ENCODE measurements around the gene MED20.

DNA sequence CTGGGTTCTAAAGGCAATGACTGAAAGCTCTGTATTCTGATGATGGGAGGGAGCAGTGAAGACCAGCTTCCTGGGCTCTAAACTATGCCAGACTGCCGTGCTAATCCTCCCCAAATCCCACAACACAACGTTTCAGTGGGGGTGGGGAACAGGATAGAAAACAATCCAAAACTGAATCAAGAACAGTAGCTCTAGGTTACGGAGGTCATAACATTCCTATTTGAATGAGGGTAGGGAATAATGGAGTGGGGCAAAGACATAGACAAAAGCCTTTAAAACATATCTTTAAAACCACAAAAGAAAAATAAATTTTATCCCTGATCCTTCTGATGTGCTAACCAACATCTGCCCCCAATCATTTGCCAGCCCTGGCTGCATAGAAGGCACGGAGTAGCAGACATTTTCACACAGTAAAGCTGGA, 33.6 kb downstream of the MED20 start:
- TF ChIP-seq, protein P1, sequence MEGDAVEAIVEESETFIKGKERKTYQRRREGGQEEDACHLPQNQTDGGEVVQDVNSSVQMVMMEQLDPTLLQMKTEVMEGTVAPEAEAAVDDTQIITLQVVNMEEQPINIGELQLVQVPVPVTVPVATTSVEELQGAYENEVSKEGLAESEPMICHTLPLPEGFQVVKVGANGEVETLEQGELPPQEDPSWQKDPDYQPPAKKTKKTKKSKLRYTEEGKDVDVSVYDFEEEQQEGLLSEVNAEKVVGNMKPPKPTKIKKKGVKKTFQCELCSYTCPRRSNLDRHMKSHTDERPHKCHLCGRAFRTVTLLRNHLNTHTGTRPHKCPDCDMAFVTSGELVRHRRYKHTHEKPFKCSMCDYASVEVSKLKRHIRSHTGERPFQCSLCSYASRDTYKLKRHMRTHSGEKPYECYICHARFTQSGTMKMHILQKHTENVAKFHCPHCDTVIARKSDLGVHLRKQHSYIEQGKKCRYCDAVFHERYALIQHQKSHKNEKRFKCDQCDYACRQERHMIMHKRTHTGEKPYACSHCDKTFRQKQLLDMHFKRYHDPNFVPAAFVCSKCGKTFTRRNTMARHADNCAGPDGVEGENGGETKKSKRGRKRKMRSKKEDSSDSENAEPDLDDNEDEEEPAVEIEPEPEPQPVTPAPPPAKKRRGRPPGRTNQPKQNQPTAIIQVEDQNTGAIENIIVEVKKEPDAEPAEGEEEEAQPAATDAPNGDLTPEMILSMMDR (IDR thresholded peaks at IDR 0.05): no peak
- TF ChIP-seq POLR2A (IDR thresholded peaks at IDR 0.05): no peak

Measured in uterus (tissue), 2 donors.